Measurements from ENCODE around the gene CNP.

Gene CNP

DNA sequence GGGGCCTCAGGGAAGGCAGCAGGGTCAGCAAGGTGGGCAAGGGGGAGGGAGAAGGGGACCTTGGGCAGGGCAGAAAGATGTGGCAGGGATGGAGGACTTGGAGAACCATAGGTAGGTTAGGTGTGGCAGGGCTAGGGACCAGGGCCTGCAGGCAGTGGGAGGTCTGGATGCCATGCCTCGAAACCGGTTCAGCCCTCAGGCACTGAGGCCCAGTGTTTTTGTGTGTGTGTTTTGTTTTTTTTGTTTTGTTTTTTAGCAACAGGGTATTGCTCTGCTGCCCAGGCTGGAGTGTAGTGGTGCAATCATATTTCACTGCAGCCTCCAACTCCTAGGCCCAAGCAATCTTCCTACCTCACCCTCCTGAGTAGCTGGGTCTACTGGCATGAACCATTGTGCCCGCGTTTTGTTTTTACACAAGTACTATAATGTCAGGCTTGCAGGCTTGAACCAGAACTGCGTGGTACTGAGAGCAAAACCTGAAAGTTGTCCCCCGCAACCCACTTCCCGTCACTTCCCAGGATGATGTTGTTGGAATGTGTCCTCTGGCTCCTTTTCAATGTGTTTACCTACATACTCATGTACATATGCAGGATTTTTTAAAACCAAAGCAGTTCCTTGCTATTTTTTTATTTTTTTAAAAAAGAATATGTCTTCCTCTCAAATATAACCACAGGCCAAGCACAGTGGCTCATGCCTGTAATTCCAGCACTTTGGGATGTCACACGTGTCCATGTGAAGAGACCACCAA, 23.8 kb upstream of the CNP start:
- no peak for DNase-seq

DNA sequence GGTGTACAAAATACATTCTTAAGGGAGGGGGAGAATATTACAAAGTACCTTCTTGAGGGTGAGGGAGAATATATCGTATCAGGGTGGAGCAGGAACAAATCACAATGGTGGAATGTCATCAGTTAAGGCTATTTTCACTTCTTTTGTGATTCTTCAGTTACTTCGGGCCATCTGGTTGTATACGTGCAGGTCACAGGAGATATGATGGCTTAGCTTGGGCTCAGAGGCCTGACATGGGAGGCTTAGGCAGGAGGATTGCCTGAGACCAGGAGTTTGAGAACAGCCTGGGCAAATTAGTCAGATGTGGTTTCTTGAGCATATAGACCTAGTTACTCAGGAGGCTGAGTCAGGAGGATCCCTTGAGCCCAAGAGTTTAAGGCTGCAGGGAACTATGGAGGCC, 23.1 kb upstream of the CNP start:
- DNase-seq, result no peak

DNA sequence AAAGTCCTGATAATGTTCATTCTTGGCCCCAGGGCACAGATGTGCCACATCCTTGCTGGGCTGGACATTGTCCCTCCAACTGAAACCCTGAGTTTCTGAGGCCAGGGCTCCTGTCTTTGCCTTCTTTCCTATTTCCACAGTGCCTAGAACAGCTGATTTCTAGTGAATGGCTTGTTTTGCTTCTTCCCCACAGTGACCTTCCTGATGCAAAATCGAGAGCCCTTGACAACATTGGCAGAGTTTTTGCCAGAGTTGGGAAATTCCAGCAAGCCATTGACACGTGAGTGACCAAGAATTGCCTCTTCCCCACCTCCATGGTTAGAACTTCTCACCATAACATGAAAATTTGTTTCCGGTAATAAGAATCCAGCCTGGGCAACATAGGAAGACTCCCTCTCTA, 21.7 kb upstream of the CNP start:
- DNase-seq, result no peak

DNA sequence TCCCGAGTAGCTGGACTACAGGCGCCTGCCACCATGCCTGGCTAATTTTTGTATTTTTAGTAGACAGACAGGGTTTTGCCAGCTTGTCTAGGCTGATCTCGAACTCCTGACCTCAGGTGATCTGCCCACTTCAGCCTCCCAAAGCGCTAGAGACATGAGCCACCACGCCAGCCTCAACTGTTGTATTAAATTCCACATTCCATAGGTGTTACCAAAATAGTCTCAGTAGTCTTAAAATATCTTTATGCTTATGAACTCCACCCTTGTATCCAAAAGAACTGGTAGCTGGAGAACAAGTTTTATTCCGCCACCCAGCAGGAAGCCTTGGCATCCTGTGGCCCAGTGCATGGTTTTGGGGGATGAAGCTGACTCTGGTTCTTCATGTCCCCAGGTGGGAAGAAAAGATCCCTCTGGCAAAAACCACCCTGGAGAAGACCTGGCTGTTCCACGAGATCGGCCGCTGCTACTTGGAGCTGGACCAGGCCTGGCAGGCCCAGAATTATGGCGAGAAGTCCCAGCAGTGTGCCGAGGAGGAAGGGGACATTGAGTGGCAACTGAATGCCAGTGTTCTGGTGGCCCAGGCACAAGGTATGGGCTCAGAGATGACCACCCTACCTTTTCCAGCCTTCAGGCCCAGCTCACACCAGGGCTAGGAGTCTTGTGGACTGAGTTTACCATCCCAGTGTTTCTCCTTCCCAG, 17.7 kb upstream of the CNP start:
- no peak for DNase-seq

DNA sequence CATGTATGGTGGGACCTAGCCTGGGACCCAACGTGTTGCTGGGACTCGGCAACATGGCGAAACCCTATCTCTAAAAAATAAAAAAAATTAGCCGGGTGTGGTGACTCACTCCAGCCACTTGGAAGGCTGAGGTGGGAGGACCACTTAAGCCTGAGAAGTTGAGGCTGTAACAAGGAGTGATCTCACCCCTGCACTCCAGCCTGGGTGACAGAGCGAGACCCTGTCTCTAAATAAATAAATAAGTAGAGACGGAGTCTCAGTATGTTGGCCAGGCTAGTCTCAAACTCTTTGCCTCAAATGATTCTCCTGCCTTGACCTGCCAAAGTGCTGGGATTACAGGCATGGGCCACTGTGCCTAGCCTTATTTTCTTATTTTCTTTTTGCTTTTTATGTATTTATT, 10.1 kb upstream of the CNP start:
- DNase-seq, result no peak

DNA sequence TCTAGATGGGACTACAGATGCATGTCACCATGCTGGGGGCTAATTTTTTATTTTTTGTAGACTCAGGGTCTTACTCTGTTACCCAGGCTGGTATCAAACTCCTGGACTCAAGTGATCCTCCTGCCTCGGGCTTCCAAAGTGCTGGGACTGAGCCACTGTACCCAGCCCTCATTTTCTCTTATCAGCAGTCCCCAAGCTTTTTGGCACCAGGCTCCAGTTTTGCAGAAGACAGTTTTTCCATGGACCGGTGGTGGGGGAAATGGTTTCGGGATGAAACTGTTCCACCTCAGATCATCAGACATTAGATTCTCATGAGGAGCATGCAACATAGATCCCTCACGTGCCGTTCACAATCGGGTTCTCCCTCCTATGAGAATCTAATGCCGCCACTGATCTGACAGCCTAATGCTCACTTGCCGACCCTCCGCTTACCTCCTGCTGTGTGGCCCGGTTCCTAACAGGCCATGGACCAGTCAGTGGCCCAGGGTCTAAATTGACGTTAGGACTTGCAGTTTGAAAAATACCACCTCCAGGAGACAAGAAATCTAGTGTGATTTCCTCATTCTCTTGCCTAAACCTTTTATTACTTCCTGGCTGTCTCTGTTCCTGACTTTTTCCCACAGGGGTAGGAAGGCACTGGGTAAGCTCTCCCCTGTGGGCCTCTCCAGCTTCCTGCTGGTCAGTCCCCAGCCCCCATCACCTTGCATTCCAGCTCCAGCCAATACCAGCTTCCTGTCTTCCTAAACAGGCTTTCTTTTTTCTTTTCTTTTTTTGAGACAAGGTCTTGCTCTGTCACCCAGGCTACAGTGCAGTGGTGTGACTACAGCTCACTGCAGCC, 9.3 kb upstream of the CNP start:
- DNase-seq, result peak; percentile 72

DNA sequence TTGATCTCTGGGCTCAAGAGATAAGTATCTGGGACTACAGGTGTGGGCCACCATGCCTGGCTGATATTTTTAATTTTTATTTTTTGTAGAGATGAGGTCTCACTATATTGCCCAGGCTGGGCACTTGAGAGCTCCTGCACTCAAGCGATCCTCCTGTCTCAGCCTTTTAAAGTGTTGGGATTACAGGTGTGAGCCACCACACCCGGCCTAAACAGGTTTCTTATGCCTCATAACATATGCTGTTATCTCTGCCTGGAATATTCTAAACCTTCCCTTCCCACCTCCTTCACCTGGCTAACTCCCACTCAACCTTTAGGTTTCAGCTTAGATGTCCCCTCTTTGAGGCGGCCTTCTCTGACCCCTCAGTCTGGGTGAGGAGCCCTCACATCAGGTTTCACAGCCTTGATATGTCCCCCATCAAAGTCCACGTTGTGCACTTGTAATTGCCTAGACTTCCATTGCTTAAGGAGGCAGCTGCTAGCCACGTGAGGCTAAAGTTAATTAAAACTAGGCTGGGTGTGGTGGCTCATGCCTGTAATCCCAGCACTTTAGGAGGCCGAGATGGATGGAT, 8.6 kb upstream of the CNP start:
- no peak for DNase-seq

DNA sequence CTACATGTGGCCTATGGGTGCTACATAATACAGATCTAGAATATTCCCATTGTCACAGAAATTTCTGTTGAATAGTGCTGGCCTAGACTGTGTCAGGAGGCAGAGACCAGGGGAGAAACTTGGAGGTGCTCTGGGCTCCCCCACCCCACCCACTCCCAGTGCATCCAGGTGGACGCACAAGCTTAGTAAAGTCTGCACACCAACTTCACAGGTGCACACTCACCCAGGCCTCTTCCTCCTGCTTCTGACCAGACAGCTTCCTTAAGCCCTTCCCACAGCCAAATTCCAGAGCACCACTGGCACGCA, 7.6 kb upstream of the CNP start:
- DNase-seq, result no peak

DNA sequence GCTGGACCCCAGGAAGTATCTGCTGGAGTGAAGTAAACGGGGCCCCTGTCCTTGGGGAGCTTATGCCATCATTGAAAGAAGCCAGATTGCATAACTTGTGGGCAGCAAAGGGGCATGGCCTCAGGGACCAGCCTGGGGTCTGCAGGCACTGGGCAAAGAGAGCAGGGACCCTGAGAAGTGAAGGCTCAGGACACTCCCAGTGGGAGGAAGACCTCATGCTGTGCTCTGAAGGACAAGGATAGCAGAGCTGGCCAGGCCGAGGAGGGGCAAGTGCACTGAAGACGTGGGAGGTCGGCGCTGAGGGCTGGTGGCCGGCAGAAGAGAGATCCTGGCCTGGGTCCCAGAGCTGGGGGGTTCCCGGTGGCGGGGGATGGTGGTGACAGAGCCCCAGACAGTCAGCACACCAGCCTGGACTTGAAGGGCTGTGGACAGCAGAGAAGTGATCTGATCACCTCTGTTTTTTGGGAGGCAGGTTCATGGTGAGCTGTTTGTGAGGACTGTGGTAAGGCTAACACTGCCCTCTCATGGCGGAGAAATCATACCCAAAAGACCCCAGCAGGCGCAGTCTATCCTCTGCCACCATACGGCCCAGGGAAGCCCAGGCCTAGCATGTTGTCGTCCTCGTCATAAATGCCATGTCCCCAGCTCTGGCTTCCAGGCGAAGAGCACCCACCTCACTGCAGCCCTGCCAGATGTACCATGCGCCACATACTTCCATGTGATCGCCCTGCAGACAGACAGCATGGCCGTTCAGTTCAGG, 7.1 kb upstream of the CNP start:
- peak; percentile 83 for DNase-seq

DNA sequence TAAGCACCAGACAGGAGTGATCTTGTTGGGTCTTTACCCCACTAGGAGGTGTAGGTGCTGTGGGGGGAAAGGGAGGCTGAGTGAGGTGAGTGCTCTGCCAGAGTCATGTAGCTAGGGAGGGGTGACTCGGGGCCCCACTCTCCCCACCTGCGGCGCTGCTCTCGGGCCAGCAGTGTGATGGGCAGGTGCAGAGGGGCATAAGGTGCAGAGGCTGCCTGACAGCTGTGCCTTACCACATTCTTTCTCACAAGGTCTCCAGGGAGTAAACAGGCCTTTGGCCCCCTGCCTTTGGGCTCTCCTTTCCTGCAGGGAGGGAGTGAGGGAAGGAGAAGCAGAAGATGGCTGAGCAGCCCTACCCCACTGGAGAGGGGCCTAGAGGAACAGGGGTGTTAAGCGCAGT, 4.5 kb upstream of the CNP start:
- no peak for DNase-seq

DNA sequence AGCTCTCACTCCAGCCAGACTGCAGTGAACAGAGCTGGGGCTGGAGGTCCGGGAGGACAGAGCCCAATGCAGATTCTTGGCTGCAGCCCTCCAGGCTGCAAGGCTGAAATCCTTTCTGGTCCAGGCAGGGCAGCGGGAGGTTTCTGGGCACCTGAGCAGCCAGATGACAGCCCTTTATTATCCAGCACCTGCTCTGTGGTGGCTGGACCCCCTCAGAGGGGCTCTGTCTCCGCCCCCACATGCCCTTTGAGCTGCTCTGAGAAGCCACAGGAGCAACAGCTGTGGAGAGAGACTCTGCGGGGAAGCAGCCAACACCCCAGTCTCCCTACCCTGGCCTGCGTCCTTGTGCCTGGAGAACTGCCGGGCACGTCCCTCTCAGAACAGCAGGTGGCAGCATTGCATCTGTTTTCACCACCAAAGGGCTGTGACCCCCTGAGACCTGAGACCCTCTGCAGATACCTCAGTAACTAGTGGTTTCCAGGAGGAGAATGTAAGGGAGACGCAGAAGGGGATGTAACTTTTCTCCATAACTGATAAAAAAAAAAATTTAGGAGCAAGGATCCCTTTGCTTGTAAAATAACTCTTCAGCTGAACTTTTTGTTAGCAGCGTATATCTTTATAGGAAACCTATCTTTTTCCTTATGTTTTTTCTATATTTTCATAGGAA, 3.7 kb upstream of the CNP start:
- peak; percentile 75 for DNase-seq

DNA sequence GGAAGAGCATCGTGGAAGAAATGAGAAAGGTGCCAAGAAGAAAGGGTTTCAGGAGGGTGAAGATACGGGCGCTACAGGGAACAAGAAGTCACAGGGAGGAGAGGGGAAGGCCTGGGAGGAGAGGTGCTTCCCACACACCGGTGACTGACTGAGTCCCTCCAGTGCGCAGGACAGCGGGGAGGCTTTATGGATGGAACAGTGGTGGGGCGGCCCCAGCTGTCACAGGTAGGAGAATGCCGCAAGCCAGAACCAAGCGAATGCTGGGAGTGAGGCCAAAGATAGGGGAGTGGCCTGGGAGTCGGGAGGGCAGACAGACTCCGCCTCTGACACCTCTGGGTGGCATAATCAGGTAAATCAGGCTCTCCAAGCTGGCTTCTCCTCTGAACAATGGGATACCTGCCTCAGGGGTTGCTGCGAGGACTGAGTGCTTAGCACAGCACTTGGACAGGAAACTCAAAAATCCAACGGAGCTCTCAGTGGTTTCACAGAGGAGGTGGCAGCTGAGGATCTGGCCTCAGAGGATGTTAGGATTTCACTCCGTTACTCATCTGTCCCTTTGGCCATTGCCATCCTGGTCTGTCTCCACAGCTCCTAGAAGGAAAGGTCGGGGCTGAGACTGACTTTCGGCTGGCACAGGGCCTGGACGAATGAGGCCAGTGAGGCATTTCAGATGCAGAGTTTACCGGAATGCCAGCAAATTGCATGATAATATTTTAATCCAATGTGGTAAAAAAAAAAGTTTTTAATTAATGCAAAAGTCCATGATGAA, 717 bp upstream of the CNP start:
- DNase-seq, result peak; percentile 78

DNA sequence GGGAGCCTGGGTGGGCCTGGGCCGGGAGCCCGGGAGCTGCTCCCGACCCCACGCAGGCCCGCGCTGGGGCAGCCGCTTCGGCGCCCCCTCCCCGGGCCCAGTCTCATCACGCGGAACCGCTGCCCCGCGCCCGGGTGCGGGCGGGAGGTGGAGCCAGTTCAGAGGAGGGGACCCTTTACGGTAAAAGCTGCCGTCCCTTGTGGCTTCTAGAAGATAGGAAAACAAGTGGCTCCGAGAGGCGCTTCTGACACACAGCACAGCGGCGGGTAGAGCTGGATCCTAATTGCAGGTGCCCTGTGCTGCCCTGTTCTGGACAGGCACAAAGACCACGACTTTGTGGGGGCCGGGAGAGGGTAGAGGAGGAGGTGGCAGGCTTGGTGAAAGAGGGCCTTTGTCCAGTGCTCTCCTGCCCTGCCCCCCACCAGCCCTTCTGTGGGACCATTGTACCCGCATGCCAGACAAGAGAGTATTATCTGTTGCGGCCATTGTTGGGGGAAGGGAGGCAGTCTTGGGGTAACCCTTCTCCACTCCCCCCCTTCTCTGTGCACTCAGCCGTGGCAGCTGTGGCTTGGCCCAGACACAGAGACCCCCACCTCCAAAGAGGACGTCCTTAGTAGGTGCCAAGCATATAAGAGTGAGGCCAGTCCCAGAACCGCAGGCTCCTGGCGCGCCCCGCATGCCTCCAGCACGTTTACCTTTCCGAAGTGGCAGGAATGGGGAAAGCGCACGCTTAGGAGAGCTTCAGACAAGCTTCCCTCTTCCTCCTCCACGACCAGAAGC, 736 bp downstream of the CNP start:
- peak; percentile 54 for DNase-seq

DNA sequence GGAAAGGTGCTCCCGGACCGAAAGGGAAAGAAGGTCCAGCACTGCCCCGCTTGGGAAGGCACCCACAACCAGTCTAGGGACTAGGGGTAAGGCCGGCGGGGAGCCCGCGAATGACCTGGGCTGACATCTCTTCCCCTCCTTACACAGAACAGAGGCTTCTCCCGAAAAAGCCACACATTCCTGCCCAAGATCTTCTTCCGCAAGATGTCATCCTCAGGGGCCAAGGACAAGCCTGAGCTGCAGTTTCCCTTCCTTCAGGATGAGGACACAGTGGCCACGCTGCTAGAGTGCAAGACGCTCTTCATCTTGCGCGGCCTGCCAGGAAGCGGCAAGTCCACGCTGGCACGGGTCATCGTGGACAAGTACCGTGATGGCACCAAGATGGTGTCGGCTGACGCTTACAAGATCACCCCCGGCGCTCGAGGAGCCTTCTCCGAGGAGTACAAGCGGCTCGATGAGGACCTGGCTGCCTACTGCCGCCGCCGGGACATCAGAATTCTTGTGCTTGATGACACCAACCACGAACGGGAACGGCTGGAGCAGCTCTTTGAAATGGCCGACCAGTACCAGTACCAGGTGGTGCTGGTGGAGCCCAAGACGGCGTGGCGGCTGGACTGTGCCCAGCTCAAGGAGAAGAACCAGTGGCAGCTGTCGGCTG, 1.5 kb downstream of the CNP start:
- no peak for DNase-seq

DNA sequence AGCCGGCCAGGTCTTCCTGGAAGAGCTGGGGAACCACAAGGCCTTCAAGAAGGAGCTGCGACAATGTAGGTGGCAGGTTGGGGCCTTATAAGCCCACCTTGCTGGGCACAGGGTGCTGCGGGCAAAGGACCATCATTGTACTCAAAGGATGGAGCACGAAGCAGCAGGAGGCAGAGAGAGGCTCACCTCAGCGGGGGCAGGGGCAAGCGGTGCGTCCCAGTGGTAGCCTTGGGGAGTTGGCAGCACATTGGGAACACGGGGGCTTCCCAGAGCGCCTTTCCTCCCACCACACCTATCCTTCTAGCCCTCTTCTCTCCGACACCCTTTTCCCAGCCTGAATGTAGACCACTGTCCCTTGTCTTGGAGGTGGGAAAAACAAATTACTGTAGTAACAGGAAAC, 2.1 kb downstream of the CNP start:
- DNase-seq, result no peak

DNA sequence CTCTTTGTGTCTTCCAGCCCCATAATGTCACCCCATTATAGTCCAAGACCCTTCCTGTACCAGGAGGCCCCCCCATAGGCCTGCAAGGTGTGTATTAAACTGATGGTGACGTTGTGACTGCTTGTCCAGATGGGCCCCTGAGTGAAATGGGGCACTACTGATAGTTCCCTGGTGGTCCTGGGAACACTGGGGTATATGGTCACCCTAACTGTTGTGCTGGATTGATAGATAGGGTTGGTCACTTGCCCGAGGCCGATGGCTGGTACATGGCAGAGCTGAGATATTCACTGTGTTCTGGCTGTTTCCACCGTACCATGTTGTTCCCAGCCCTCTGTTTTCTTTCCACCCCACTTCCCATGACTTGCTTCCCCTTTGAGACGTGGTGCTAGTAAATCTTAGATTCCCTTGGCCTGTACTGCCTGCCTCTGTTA, 4.3 kb downstream of the CNP start:
- DNase-seq, result no peak

DNA sequence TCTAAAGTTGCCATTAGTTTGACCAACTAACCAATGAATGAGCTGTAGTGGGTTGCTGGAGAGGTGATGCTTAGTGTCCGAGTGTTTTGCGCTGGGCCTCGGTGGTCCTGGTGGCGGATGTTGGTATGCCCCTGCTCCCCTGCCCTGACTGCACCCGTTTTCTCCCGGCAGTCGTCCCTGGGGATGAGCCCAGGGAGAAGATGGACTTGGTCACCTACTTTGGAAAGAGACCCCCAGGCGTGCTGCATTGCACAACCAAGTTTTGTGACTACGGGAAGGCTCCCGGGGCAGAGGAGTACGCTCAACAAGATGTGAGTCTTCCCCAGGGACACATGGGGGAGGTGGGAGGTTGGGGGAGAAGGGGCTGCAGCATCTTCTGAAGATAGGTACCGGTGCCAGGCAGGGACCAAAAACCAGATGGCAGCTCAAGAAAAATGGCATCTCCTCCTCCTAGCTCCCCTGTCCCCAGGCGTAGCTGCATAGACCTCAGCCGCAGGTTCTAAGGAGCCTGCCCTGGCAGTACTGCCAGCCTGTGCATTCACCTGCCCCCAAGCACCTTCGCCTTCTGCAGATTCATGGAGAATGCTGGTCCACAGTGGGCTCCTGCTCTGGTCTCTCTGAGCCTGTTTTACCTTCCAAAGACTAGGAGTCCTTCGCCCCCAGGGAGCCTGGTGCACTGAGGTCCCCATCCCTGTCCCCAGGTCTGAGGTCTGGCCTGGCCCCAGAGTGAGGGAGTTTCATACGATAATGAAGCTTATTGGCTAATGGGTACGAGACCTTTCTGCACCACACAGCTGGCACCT, 5.3 kb downstream of the CNP start:
- DNase-seq, result no peak

DNA sequence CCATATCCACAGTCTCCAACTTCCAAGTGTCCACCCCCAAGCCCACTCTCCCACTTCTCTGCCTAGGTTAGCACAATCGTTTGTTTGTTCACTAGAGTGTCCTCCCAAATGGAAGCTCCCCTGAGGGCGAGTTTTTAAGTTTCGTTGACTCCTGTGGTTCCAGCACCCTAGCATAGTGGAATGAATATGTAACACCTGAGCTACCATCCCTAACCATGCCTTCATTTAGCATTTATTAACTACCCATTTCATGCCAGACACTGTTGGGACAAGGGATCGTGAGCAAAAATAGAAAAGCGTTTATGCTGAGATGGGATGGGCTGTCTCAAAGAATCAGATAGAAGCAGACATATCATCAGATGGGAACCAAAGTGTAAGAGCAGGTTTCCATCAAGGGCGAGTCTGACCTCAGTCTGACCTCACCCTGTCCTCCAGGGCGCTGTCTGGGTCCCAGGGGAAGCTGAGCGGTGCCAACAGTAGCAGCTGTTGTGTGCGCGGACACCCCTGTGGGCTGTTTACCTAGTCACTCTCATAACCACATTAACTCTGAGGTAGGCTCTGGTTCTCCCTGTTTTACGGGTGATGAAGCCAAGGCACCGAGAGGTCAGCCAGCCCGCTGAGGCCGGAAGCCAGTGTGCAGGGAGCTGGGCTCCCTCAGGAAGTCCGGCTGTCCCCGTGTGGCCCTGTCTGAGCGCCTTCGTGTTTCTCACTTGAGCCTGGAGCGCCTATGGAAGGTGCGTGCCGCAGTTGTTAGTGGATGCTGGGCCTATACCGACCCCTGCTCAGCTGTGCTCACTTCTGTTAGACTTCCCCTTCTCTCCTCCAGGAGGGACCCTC, 6.2 kb downstream of the CNP start:
- no peak for DNase-seq

Measured in hematopoietic multipotent progenitor cell treated with erythropoietin and hydrocortisone succinate and interleukin-3 and kit ligand, for 8 days (in vitro differentiated cells).